ENCODE data around the gene METTL25.
A peak's percentile ranks its signal among the peaks of the same experiment; 100 is the strongest.
"Not testable (repeated sequence)": the region's sequence is repeated elsewhere in the genome, so short reads cannot be mapped to it uniquely, and the experiment has no call there.

Gene METTL25, protein sequence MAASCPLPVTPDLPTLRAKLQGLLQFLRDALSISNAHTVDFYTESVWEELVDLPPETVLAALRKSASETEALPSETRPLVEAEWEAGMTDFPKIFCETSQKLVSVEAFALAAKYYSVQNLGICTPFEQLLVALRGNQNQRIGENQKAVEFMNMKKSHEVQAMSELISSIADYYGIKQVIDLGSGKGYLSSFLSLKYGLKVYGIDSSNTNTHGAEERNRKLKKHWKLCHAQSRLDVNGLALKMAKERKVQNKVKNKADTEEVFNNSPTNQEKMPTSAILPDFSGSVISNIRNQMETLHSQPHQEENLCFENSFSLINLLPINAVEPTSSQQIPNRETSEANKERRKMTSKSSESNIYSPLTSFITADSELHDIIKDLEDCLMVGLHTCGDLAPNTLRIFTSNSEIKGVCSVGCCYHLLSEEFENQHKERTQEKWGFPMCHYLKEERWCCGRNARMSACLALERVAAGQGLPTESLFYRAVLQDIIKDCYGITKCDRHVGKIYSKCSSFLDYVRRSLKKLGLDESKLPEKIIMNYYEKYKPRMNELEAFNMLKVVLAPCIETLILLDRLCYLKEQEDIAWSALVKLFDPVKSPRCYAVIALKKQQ

GRCh38 chr12:82358200-82359114 is at the start of gene METTL25, which contains the start of gene CCDC59:
Gene METTL25 (plus strand): TSS chr12:82358529. CDS start chr12:82358566, 37 bp downstream.
Gene CCDC59 (minus strand): TSS chr12:82358387. CDS start chr12:82358376, 11 bp downstream.
- peak; percentile 90 to 91 for DNase-seq (ENCODE audit: low read depth in 2 of 2)

DNA sequence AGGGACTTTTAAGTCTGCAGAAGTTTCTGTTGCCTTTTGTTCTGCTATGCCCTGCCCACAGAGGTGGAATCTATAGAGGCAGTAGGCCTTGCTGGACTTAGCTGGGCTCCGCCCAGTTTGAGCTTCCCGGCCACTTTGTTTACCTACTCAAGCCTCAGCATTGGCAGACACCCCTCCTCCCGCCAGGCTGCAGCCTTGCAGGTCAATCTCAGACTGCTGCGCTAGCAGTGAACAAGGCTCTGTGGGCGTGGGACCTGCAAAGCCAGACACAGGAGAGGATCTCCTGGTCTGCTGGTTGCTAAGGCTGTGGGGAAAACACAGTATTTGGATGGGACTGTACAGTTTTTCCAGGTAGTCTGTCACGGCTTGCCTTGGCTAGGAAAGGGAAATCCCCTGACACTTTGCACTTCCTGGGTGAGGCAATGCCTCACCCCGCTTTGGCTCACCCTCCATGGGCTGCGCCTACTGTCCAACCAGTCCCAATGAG is 43.9 kb upstream of the METTL25 start:
- no peak for DNase-seq (ENCODE audit: low read depth in 2 of 2)

DNA sequence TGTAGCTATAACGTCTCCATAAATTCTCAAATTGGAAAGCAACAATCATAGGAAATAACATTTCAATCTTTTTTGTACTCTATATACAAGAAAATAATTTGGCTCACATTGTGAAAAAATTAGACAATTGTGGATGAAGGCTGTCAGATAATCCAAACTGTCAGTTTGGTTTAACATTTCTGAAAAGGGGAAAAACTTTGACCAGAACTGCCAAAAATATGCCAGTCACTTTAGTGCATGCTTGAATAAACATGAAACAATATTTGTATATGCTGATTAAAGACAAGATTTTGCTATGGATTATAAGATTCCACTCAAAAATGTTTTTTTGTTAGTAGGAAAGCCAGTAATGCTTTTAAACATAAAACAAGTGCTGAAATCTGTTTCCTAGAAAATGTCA is 39.1 kb upstream of the METTL25 start:
- DNase-seq (ENCODE audit: low read depth in 2 of 2) = no peak

DNA sequence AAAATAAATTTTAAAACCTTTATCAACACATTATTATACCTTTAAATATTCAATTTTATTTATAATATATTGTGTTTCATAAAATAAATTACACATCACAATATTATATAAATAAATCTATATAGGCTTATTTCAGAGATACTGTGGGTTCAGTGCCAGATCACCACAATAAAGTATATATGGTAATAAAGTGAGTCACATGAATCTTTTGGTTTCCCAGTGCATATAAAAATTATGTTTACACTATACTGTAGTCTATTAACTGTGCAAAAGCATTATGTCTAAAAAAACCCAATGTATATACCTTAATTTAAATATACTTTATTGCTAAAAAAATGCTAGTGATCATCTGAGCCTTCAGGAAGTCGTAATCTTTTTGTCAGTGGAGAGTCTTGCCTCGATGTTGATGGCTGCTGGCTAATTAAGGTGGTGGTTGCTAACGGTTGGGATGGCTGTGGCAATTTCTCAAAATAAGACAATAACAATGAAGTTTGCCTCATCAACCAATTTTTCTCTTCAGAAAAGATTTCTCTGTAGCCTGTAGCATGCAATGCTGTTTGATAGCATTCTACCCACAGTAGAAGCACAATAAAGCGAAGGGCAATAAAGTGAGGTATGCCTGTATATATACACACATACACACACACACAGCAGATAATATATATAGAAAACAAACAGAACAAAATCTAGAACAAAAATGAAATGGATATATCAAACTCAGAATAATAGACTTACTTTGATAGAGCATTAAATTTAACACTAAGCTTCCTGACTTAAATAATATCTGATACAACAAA is 32.6 kb upstream of the METTL25 start:
- DNase-seq (ENCODE audit: low read depth in 2 of 2) = no peak

DNA sequence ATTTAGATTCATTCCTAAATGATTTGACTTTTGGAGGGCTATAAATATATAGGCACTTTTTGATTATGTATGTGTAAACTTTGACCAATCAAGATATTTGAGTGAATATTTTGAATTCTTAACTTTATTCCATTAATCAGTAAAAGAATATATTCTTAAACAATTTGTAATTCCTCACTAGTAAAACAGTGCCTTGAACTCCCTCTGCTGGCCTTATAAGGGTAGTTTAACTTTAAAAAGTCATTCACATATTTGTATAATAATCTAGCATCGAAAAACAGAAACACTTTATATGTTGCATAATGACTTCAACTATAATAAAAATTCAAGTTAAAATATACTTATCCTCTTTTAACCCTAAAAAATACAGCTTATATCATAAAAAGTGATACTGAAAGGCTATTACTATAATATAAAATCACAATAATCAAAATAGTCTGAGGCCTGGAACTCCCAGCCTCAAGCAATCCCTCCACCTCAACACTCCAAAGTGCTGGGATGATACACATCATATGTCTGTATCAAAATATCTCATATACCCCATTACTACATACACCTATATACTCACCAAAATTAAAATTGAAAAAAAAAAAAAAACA is 31.3 kb upstream of the METTL25 start:
- no peak for DNase-seq (ENCODE audit: low read depth in 2 of 2)

DNA sequence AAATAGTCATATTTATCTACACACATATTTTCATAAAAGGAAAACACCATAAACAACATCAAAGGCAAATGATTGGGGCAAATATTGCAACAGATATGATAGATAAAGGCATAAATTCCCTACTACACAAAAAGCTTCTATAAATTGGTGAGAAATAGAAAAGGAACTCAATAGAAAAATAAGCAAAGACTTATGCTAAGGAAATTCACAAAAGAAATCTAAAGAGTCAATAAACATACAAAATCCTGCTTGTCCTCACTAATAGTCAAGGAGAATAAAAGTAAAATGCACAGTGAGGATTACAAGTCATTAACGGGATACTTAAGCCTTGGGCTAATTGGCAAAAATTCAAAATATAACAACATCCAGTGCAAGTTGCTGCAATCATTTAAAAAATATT is 30.5 kb upstream of the METTL25 start:
- no peak for DNase-seq (ENCODE audit: low read depth in 2 of 2)

DNA sequence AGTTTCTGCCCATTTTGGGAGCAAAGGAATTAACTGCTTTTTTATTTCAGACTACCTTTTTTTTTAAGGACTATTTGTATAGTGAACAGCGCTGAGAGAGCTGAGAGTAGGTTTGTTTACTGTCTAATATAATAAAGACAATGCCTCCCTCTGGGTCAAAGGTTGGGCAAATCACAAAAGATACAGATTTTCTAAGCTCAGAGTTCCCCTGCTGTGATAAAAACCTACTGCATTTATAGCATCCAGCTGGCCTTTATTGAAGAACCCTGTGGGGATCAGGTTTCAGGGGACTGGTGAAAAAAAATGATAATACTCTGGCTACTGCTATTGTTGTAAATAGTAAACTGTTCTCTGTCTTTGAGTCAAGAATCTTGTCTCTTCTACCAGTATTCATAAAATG is 28.8 kb upstream of the METTL25 start:
- DNase-seq (ENCODE audit: low read depth in 2 of 2) = no peak

GRCh38 chr12:82350161-82350560 is 8.2 kb upstream of the METTL25 start:
- DNase-seq (ENCODE audit: low read depth in 2 of 2) = no peak

- no peak for DNase-seq (ENCODE audit: low read depth in 2 of 2)
These were observed 6.9 kb upstream of the METTL25 start for GRCh38 chr12:82351390-82351789.

- DNase-seq (ENCODE audit: low read depth in 2 of 2) = no peak
These were observed 989 bp upstream of the METTL25 start for GRCh38 chr12:82357340-82357739.

- DNase-seq (ENCODE audit: low read depth in 2 of 2) = no peak
These were observed 507 bp upstream of the METTL25 start for GRCh38 chr12:82357845-82358199.

DNA sequence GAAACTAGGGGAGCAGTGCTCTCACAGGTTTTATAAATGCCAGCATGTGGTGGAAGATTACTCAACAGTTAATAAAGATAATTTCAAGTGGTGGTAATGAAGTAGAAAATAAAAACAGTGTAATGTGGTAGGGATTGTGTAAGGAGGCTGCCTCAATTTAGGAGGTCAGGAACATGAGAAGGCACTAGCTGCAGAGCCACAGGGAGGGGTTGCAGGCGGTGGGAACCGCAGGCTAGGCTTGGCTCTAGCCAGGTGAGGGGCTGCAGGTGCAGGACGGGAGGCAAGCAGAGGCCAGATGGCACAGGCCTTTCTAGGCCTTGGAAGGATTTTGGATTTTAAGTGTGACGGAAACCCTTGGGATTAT is 768 bp downstream of the METTL25 start:
- DNase-seq (ENCODE audit: low read depth in 2 of 2) = no peak

- not testable (repeated sequence) for DNase-seq (ENCODE audit: low read depth in 2 of 2)
These were observed 2.5 kb downstream of the METTL25 start for GRCh38 chr12:82360834-82361233.

- DNase-seq (ENCODE audit: low read depth in 2 of 2) = no peak
These were observed 3.2 kb downstream of the METTL25 start for GRCh38 chr12:82361461-82361915.

- DNase-seq (ENCODE audit: low read depth in 2 of 2) = no peak
These were observed 5.7 kb downstream of the METTL25 start for GRCh38 chr12:82363990-82364389.

DNA sequence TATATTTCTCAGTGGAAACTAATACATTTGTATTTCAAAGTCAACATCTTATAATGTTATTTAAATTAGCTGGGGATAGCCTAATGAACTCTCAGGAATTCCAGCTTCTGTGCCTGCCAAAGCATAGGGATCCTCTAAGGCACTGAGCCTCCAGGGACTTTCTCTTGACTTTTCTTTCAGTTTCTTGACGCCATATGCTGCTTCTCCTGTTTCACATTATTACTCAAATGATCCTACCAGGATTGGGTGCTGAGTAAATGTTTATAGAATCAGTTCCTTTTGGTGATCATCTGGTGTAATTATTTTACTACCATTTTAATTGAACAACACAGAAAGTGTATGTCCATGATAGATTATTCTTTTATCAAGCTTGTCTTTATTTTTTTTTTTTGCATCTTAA is 7.9 kb downstream of the METTL25 start:
- DNase-seq (ENCODE audit: low read depth in 2 of 2) = no peak

GRCh38 chr12:82375201-82375600 is 16.9 kb downstream of the METTL25 start:
- DNase-seq (ENCODE audit: low read depth in 2 of 2) = no peak

DNA sequence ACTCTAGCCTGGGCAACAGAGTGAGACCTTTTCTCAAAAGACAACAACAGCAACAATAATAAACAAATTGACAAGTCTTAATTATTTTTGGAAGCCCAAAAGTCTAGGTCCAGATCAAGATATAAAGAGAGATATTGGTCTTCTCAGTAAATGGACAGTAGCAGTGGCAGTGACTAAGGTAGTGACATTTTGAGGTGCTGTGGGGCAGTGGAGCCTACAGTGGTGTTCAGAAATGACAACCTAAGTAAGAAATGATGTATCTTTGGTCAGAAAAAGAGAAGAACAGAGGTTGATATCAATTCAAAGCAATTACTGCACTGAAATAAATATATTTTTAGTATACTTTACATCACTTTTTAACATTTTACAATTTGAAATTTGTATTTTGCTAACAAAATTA is 20.7 kb downstream of the METTL25 start:
- no peak for DNase-seq (ENCODE audit: low read depth in 2 of 2)

- no peak for DNase-seq (ENCODE audit: low read depth in 2 of 2)
These were observed 25.7 kb downstream of the METTL25 start for GRCh38 chr12:82383930-82384552.

GRCh38 chr12:82398879-82399278 is 40.5 kb downstream of the METTL25 start:
- DNase-seq (ENCODE audit: low read depth in 2 of 2) = no peak
